Astrocyte (in vitro differentiated cells and primary cell): ENCODE measurements around the gene MUC16. TPM values are rescaled to one million over a fixed set of nuclear protein-coding genes. Genes with fewer than 3 reads are reported as not detected.

ENCODE experiments used
- DNase-seq: peaks from one replicate; pipeline ENCODE4 v3.0.0-alpha.2; 2010; ENCODE audit warnings: low read depth
- FAIRE-seq: peaks from 2 replicates; lab custom pipeline; 2011; peaks lifted over from hg19 to GRCh38; lab: Jason Lieb, UNC
- H2AFZ ChIP-seq: 2 replicates; pipeline ENCODE4 v1.6.0; 2012; ENCODE audit warnings: low read depth, low read length, inconsistent platforms
- H3K27ac ChIP-seq: 2 replicates; pipeline ENCODE4 v1.5.1; 2011; ENCODE audit warnings: low read depth, low read length, inconsistent platforms
- H3K27me3 ChIP-seq: 2 replicates; pipeline ENCODE4 v1.6.0; 2011; ENCODE audit warnings: low read length, inconsistent platforms; ENCODE audit not compliant: insufficient read depth
- H3K36me3 ChIP-seq: 2 replicates; pipeline ENCODE4 v1.5.1; 2011; ENCODE audit warnings: low read length, inconsistent platforms; ENCODE audit not compliant: insufficient read depth
- H3K4me1 ChIP-seq: 2 replicates; pipeline ENCODE4 v1.5.1; 2011; ENCODE audit warnings: low read length, inconsistent platforms; ENCODE audit not compliant: insufficient read depth
- H3K4me2 ChIP-seq: 2 replicates; pipeline ENCODE4 v1.6.0; 2012; ENCODE audit warnings: low read length, inconsistent platforms
- H3K4me3 ChIP-seq: 2 replicates; pipeline ENCODE4 v1.5.1; 2011; ENCODE audit warnings: low read depth, mild to moderate bottlenecking, low read length, inconsistent platforms; ENCODE audit not compliant: insufficient read depth
- H3K79me2 ChIP-seq: 2 replicates; pipeline ENCODE4 v1.6.0; 2012; ENCODE audit warnings: mild to moderate bottlenecking, low read length, inconsistent platforms; ENCODE audit not compliant: insufficient read depth
- H3K9ac ChIP-seq: 2 replicates; pipeline ENCODE4 v1.6.0; 2012; ENCODE audit warnings: mild to moderate bottlenecking, low read length, inconsistent platforms
- H3K9me3 ChIP-seq: 2 replicates; pipeline ENCODE4 v1.5.1; 2012; ENCODE audit warnings: low read depth, mild to moderate bottlenecking, low read length, inconsistent platforms; ENCODE audit not compliant: insufficient read depth
- H4K20me1 ChIP-seq: 2 replicates; pipeline ENCODE4 v1.6.0; 2012; ENCODE audit warnings: low read length, inconsistent platforms; ENCODE audit not compliant: insufficient read depth
- H3K27ac Mint-ChIP-seq: one replicate; pipeline ENCODE4 v1.8.0; 2021; ENCODE audit warnings: mild to moderate bottlenecking, mixed read lengths; ENCODE audit not compliant: unreplicated experiment
- H3K27me3 Mint-ChIP-seq: one replicate; pipeline ENCODE4 v1.8.0; 2021; ENCODE audit warnings: low read depth, mixed read lengths; ENCODE audit not compliant: unreplicated experiment
- H3K36me3 Mint-ChIP-seq: one replicate; pipeline ENCODE4 v1.8.0; 2021; ENCODE audit warnings: low read depth, mixed read lengths; ENCODE audit not compliant: unreplicated experiment
- H3K4me1 Mint-ChIP-seq: one replicate; pipeline ENCODE4 v1.8.0; 2021; ENCODE audit warnings: low read depth, mixed read lengths; ENCODE audit not compliant: unreplicated experiment
- H3K4me3 Mint-ChIP-seq: one replicate; pipeline ENCODE4 v1.8.0; 2021; ENCODE audit warnings: mild to moderate bottlenecking, moderate library complexity, mixed read lengths; ENCODE audit not compliant: unreplicated experiment
- H3K9me3 Mint-ChIP-seq: one replicate; pipeline ENCODE4 v1.8.0; 2021; ENCODE audit warnings: mild to moderate bottlenecking, mixed read lengths; ENCODE audit not compliant: unreplicated experiment
- EZH2 ChIP-seq: IDR thresholded peaks from 2 replicates; pipeline ENCODE4 v1.6.1; 2012; ENCODE audit warnings: mild to moderate bottlenecking, low read length, inconsistent platforms; ENCODE audit not compliant: insufficient read depth
- total RNA-seq: library from RNA; stranded (reverse); gene quantifications from 2 replicates; pipeline ENCODE4 v1.2.1, GENCODE V29; 2021
- TF ChIP-seq, protein P1 (sequence below): IDR thresholded peaks from 2 replicates; pipeline ENCODE4 v1.5.1; 2011; ENCODE audit warnings: low read depth, mild to moderate bottlenecking, inconsistent platforms, low read length, moderate library complexity; ENCODE audit not compliant: insufficient read depth

MUC16 gene
- total RNA-seq, 1 donor from 2014 or later, result not detected

DNA sequence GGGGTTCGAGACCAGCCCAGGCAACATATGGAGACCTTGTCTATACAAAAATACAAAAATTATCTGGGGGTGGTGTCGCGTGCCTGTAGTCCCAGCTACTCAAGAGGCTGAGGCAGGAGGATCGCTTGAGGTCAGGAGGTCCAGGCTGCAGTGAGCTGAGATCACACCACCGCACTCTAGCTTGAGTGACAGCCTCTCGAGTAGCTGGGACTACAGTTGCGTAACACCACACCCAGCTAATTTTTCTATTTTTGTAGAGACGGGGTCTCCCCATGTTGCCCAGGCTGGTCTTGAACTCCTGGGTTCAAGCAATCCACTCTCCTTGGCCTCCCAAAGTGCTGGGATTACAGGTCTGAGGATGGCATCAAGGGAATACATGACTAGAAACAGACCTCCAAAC, 30.8 kb upstream of the MUC16 start:
- no peak overlapping the region for H3K27ac Mint-ChIP-seq
- Histone ChIP-seq H4K20me1 (no peaks in the 10 kb centered on the region), H3K27me3 (no peaks in the 10 kb centered on the region), H2AFZ (no peak overlapping the region), H3K36me3 (no peaks in the 10 kb centered on the region), H3K9me3 (no peaks in the 10 kb centered on the region), H3K4me3 (no peak overlapping the region), H3K4me1 (no peaks in the 10 kb centered on the region), H3K79me2 (no peaks in the 10 kb centered on the region), H3K9ac (no peak overlapping the region), H3K27ac (no peak overlapping the region), H3K4me2 (no peak overlapping the region)
- no peaks in the 10 kb centered on the region for H3K36me3 Mint-ChIP-seq
- FAIRE-seq (no peak), DNase-seq (no peak)
- H3K9me3 Mint-ChIP-seq, result peaks cover 13% of the 10 kb centered on the region
- no peaks in the 10 kb centered on the region for H3K4me1 Mint-ChIP-seq
- H3K4me3 Mint-ChIP-seq, result no peak overlapping the region
- H3K27me3 Mint-ChIP-seq, result no peaks in the 10 kb centered on the region
- TF ChIP-seq, protein P1, sequence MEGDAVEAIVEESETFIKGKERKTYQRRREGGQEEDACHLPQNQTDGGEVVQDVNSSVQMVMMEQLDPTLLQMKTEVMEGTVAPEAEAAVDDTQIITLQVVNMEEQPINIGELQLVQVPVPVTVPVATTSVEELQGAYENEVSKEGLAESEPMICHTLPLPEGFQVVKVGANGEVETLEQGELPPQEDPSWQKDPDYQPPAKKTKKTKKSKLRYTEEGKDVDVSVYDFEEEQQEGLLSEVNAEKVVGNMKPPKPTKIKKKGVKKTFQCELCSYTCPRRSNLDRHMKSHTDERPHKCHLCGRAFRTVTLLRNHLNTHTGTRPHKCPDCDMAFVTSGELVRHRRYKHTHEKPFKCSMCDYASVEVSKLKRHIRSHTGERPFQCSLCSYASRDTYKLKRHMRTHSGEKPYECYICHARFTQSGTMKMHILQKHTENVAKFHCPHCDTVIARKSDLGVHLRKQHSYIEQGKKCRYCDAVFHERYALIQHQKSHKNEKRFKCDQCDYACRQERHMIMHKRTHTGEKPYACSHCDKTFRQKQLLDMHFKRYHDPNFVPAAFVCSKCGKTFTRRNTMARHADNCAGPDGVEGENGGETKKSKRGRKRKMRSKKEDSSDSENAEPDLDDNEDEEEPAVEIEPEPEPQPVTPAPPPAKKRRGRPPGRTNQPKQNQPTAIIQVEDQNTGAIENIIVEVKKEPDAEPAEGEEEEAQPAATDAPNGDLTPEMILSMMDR, result no peak
- TF ChIP-seq EZH2, result no peak

DNA sequence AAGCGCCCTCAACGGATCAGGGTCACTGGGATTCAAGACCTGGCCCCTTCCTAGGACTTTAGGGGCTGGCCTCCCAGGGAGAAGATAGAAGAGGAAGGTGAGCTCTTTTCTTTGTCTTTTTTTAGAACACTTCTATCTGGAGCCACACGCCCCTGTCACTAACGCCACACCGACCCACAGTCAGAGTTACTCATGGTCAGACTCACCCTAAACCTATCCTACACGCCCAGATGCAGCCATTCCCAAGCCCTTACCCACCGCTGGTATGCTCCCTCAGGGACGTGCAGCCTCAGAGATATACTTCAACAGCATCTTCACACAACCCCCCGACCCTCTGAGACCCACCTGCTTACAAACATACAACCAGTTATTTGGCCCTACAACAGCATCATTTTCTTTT, 29.9 kb upstream of the MUC16 start:
- H3K9ac ChIP-seq, result no peak overlapping the region
- FAIRE-seq, result no peak

DNA sequence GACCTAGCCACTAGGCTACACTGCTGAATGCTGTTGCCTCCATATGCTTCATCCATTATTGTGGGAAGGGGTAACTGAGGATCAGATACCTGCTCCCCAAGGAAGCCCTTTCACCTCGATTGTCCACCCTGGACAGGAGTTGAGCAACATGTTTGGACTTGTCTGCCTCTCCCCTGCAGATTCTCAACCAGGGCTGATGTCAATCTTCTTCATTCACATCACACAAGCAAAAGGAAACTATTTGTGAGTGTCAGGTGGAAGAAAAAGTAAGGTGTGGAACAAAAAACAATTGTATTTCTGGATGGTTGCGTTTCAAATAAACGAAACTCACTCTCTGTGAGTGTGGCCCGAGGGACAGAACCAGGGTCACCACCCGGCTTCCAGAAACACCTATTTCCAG, 29.5 kb upstream of the MUC16 start:
- H3K27ac ChIP-seq, result no peak overlapping the region
- H3K79me2 ChIP-seq, result no peaks in the 10 kb centered on the region
- Mint-ChIP-seq H3K27me3 (no peaks in the 10 kb centered on the region), H3K9me3 (peaks cover 15% of the 10 kb centered on the region), H3K4me3 (no peak overlapping the region), H3K27ac (no peak overlapping the region), H3K4me1 (no peaks in the 10 kb centered on the region), H3K36me3 (no peaks in the 10 kb centered on the region)
- no peaks in the 10 kb centered on the region for H3K9me3 ChIP-seq
- no peak overlapping the region for H3K4me3 ChIP-seq
- TF ChIP-seq, protein P1, result no peak
- TF ChIP-seq EZH2, result no peak
- no peak overlapping the region for H2AFZ ChIP-seq
- H3K4me2 ChIP-seq, result no peak overlapping the region
- FAIRE-seq (no peak), DNase-seq (no peak)
- no peak overlapping the region for H3K9ac ChIP-seq
- no peaks in the 10 kb centered on the region for H4K20me1 ChIP-seq
- H3K27me3 ChIP-seq, result no peaks in the 10 kb centered on the region
- H3K36me3 ChIP-seq, result no peaks in the 10 kb centered on the region
- no peaks in the 10 kb centered on the region for H3K4me1 ChIP-seq

More for the DNA sequence above, 29.9 kb upstream of the MUC16 start:
- TF ChIP-seq EZH2, result no peak
- TF ChIP-seq, protein P1, result no peak
- Histone ChIP-seq H3K36me3 (no peaks in the 10 kb centered on the region), H4K20me1 (no peaks in the 10 kb centered on the region), H3K4me3 (no peak overlapping the region), H3K27ac (no peak overlapping the region), H3K27me3 (no peaks in the 10 kb centered on the region), H2AFZ (no peak overlapping the region), H3K9me3 (no peaks in the 10 kb centered on the region), H3K4me2 (no peak overlapping the region), H3K79me2 (no peaks in the 10 kb centered on the region), H3K4me1 (no peaks in the 10 kb centered on the region)
- Mint-ChIP-seq H3K4me1 (no peaks in the 10 kb centered on the region), H3K27me3 (no peaks in the 10 kb centered on the region), H3K9me3 (peaks cover 14% of the 10 kb centered on the region), H3K27ac (no peak overlapping the region), H3K4me3 (no peak overlapping the region), H3K36me3 (no peaks in the 10 kb centered on the region)
- DNase-seq, result no peak
